HepG2 (cell line): ENCODE measurements around the gene P3H3. TPM values are rescaled to one million over a fixed set of nuclear protein-coding genes. Genes with fewer than 3 reads are reported as not detected.

Experiments used
- ARID2 ChIP-seq: sonication (generic); formaldehyde crosslinking; IDR thresholded peaks from 2 replicates; pipeline ENCODE4 v1.8.1; 2022; ENCODE audit warnings: mild to moderate bottlenecking, missing genetic modification reagents, borderline replicate concordance
- ATM ChIP-seq: fragments of 450-650 bp; IDR thresholded peaks from 2 replicates; pipeline ENCODE4 v1.7.1; 2017; ENCODE audit warnings: mild to moderate bottlenecking, borderline replicate concordance
- CHD4 ChIP-seq: fragments of 200-600 bp; sonication (generic); IDR thresholded peaks from 2 replicates; pipeline ENCODE4 v1.7.0; 2017; ENCODE audit warnings: mild to moderate bottlenecking, low read length, borderline replicate concordance
- E2F2 ChIP-seq: sonication (generic); formaldehyde crosslinking; IDR thresholded peaks from 2 replicates; pipeline ENCODE4 v1.4.0; 2020; ENCODE audit warnings: missing genetic modification reagents, borderline replicate concordance
- GABPA ChIP-seq, 2 experiments: IDR thresholded peaks; 2 replicates each; pipeline ENCODE4 v1.6.1; 2011 to 2016; ENCODE audit warnings: low read depth in 2 of 2, low read length in 1 of 2, missing biosample characterization in 1 of 2, missing genetic modification characterization in 1 of 2
- GABPB1 ChIP-seq: IDR thresholded peaks from 2 replicates; pipeline ENCODE4 v1.6.1; 2016; ENCODE audit warnings: mild to moderate bottlenecking, missing genetic modification reagents, moderate library complexity, missing compliant biosample characterization
- HMG20A ChIP-seq: IDR thresholded peaks from 2 replicates; pipeline ENCODE4 v1.6.1; 2016; ENCODE audit warnings: borderline replicate concordance
- HNRNPK ChIP-seq: fragments of 200-400 bp; formaldehyde crosslinking; IDR thresholded peaks from 2 replicates; pipeline ENCODE4 v1.6.1; 2018; ENCODE audit warnings: low read length, low read depth, moderate library complexity, mild to moderate bottlenecking; ENCODE audit not compliant: poor library complexity, severe bottlenecking
- IRF9 ChIP-seq: sonication (generic); formaldehyde crosslinking; IDR thresholded peaks from 2 replicates; pipeline ENCODE4 v1.8.0; 2022; ENCODE audit warnings: missing genetic modification reagents, mild to moderate bottlenecking, borderline replicate concordance
- MIER3 ChIP-seq: IDR thresholded peaks from 2 replicates; pipeline ENCODE4 v1.6.1; 2016; ENCODE audit warnings: missing compliant biosample characterization, borderline replicate concordance
- NR2F6 ChIP-seq, 2 experiments: IDR thresholded peaks; 2 replicates each; pipeline ENCODE4 v1.6.1; 2016; ENCODE audit warnings: antibody characterized with exemption in 1 of 2, mild to moderate bottlenecking in 1 of 2
- PLRG1 ChIP-seq: fragments of 450-650 bp; conservative IDR thresholded peaks from 2 replicates; pipeline ENCODE4 v1.6.1; 2016
- PLSCR1 ChIP-seq: sonication (generic); formaldehyde crosslinking; IDR thresholded peaks from 2 replicates; pipeline ENCODE4 v1.5.0; 2020; ENCODE audit warnings: missing genetic modification reagents, mild to moderate bottlenecking, borderline replicate concordance
- TCF12 ChIP-seq, 2 experiments: fragments of 450-650 bp in 1 of 2; sonication (generic) in 1 of 2; formaldehyde crosslinking in 1 of 2; IDR thresholded peaks; 2 replicates each; pipeline versions ENCODE4 v1.6.1 to v1.8.0; 2017 to 2022; ENCODE audit warnings: antibody characterized with exemption in 1 of 2, mild to moderate bottlenecking in 1 of 2, missing genetic modification reagents in 1 of 2, moderate library complexity in 1 of 2
- ZFY ChIP-seq: sonication (generic); formaldehyde crosslinking; IDR thresholded peaks from 2 replicates; pipeline ENCODE4 v1.4.0; 2020; ENCODE audit warnings: missing genetic modification reagents
- ZKSCAN5 ChIP-seq: sonication (generic); formaldehyde crosslinking; IDR thresholded peaks from 2 replicates; pipeline ENCODE4 v1.5.1; 2020; ENCODE audit warnings: mild to moderate bottlenecking, missing genetic modification reagents
- ZMYM3 ChIP-seq: sonication (generic); formaldehyde crosslinking; IDR thresholded peaks from 2 replicates; pipeline ENCODE4 v1.5.1; 2020; ENCODE audit warnings: mild to moderate bottlenecking, missing genetic modification reagents
- ZNF383 ChIP-seq: sonication (generic); formaldehyde crosslinking; IDR thresholded peaks from 2 replicates; pipeline ENCODE4 v1.4.0; 2020; ENCODE audit warnings: missing genetic modification reagents, mild to moderate bottlenecking, borderline replicate concordance
- ZNF547 ChIP-seq: sonication (generic); formaldehyde crosslinking; IDR thresholded peaks from 2 replicates; pipeline ENCODE4 v1.5.1; 2020; ENCODE audit warnings: mild to moderate bottlenecking, missing genetic modification reagents
- ZNF646 ChIP-seq: sonication (generic); formaldehyde crosslinking; IDR thresholded peaks from 2 replicates; pipeline ENCODE4 v1.9.0; 2021; ENCODE audit warnings: mild to moderate bottlenecking, missing genetic modification reagents
- polyA plus RNA-seq, 8 experiments: library from polyadenylated mRNA; depleted of rRNA in 3 of 8; stranded (reverse) in 7 of 8; unstranded in 1 of 8; fragments of >200 nt; fragmentation: Illumina TruSeq in 4 of 8; extraction: Trizol in 4 of 8; gene quantifications; 2 replicates each; pipeline versions ENCODE4 v1.2.1 to v1.2.3, GENCODE V29; 2011 to 2016; ENCODE audit warnings: low read depth in 4 of 8, missing spikeins in 1 of 8, mixed read lengths in 1 of 8; ENCODE audit not compliant: insufficient read depth in 1 of 8
- total RNA-seq, 5 experiments: library from RNA; depleted of rRNA; stranded (reverse); fragments of >200 nt; fragmentation: Illumina TruSeq; extraction: Trizol; gene quantifications; 2 replicates each; pipeline ENCODE4 v1.2.3, GENCODE V29; 2016; ENCODE audit warnings: low read depth in 1 of 5

Gene P3H3
- total and polyA plus RNA-seq, 2 of the 13 experiments (the other 11 are each of a cell fraction or from before 2014, with no cell fraction given): 20.1 to 20.5 TPM

GRCh38 chr12:6825398-6826124 lies 2.6 kb upstream of the P3H3 start (continued):
- TF ChIP-seq ZMYM3 (CRISPR knock-in tag): no peak
- no peak; the same call in 1 of the 2 replicates for TF ChIP-seq GABPB1 (CRISPR knock-in tag)
- no peak for TF ChIP-seq HNRNPK
- no peak for TF ChIP-seq TCF12 (IDR thresholded peaks at IDR 0.05)
- no peak for TF ChIP-seq TCF12 (CRISPR knock-in tag; IDR thresholded peaks at IDR 0.05)
- no peak for TF ChIP-seq CHD4
- no peak for TF ChIP-seq ARID2 (CRISPR knock-in tag)
- peak; percentile 30; the same call in 1 of the 2 replicates for TF ChIP-seq IRF9 (CRISPR knock-in tag)
- TF ChIP-seq ATM: no peak
- no peak for TF ChIP-seq ZNF383 (CRISPR knock-in tag)
- TF ChIP-seq ZNF646 (CRISPR knock-in tag): no peak
- TF ChIP-seq HMG20A (CRISPR knock-in tag): no peak
- no peak for TF ChIP-seq NR2F6 (IDR thresholded peaks at IDR 0.05)
- TF ChIP-seq NR2F6 (CRISPR knock-in tag; IDR thresholded peaks at IDR 0.05): peak; percentile 8; the same call in 1 of the 2 replicates
- no peak; the same call in 1 of the 2 replicates for TF ChIP-seq MIER3
- TF ChIP-seq ZFY (CRISPR knock-in tag): no peak
- no peak for TF ChIP-seq E2F2
- TF ChIP-seq ZKSCAN5 (CRISPR knock-in tag): no peak
- no peak for TF ChIP-seq PLSCR1 (CRISPR knock-in tag)
- TF ChIP-seq ZNF547 (CRISPR knock-in tag): no peak
- TF ChIP-seq GABPA (IDR thresholded peaks at IDR 0.05; ENCODE audit: low read depth, low read length): no peak
- TF ChIP-seq GABPA (CRISPR knock-in tag; IDR thresholded peaks at IDR 0.05; ENCODE audit: low read depth): no peak
- TF ChIP-seq PLRG1: no peak
